ENCODE results near the gene KCNJ11. TPM values are rescaled to one million over a fixed set of nuclear protein-coding genes. Genes with fewer than 3 reads are reported as not detected.

Gene KCNJ11
- total and polyA plus RNA-seq, 2 of the 8 experiments (the other 6 are each of a cell fraction or from before 2014, with no cell fraction given) = 3.8 to 6.3 TPM

GRCh38 chr11:17389211-17389956 lies 925 bp upstream of the KCNJ11 start (continued):
- no peak for TF ChIP-seq SP2 (IDR thresholded peaks at IDR 0.05; ENCODE audit: low read length)
- TF ChIP-seq POU5F1 (IDR thresholded peaks at IDR 0.05; ENCODE audit: low read depth, low read length) = no peak
- no peak for TF ChIP-seq GTF2F1 (IDR thresholded peaks at IDR 0.05; ENCODE audit: borderline replicate concordance, low read depth, low read length)
- peak; percentile 9; the same call in 1 of the 2 replicates for TF ChIP-seq E2F6 (IDR thresholded peaks at IDR 0.05)
- TF ChIP-seq SIX5 (IDR thresholded peaks at IDR 0.05; ENCODE audit: low read depth, low read length) = no peak
- no peak for TF ChIP-seq RXRA (IDR thresholded peaks at IDR 0.05; ENCODE audit: insufficient read depth, low read depth, low read length)
- TF ChIP-seq SP1 (IDR thresholded peaks at IDR 0.05; ENCODE audit: low read depth, low read length) = peak; percentile 92
- TF ChIP-seq SAP30 (IDR thresholded peaks at IDR 0.05; ENCODE audit: insufficient read depth, insufficient replicate concordance, low read length) = no peak
- TF ChIP-seq TEAD4 (IDR thresholded peaks at IDR 0.05; ENCODE audit: low read depth, low read length) = no peak
- TF ChIP-seq GABPA (IDR thresholded peaks at IDR 0.05; ENCODE audit: borderline replicate concordance, insufficient read depth, low read length) = no peak
- no peak for TF ChIP-seq FOSL1 (IDR thresholded peaks at IDR 0.05; ENCODE audit: insufficient read depth, low read depth, low read length)
- TF ChIP-seq KDM1A (IDR thresholded peaks at IDR 0.05; ENCODE audit: borderline replicate concordance, low read length) = 0 out of 2 replicates have a peak, but pooled peaks have one; percentile 39
- peak in 1 of 2 experiments; percentile 6; a peak in 1 of 3 replicates for TF ChIP-seq EP300 (IDR thresholded peaks at IDR 0.05; ENCODE audit: borderline replicate concordance in 1 of 2, low read depth in 2 of 2, low read length in 2 of 2)
- no peak for TF ChIP-seq HDAC2 (IDR thresholded peaks at IDR 0.05; ENCODE audit: borderline replicate concordance in 1 of 2, low read depth in 2 of 2, low read length in 2 of 2)
- no peak for TF ChIP-seq HDAC6 (IDR thresholded peaks at IDR 0.05; ENCODE audit: low read depth, low read length)
- peak; percentile 36 for TF ChIP-seq ASH2L (IDR thresholded peaks at IDR 0.05; ENCODE audit: low read length)
